ENCODE measurements around the gene ANKIB1.
"Not testable (repeated sequence)": the region's sequence is repeated elsewhere in the genome, so short reads cannot be mapped to it uniquely, and the experiment has no call there.

ANKIB1 gene

GRCh38 chr7:92333866-92334265 lies 88.1 kb downstream of the ANKIB1 start:
- DNase-seq, result no peak

- DNase-seq, result no peak
Measured at GRCh38 chr7:92335574-92335973, 89.8 kb downstream of the ANKIB1 start.

- DNase-seq, result no peak
Measured at GRCh38 chr7:92336662-92337340, 91.0 kb downstream of the ANKIB1 start.

GRCh38 chr7:92340016-92340415 lies 94.2 kb downstream of the ANKIB1 start:
- no peak for DNase-seq

GRCh38 chr7:92343714-92344113 lies 97.9 kb downstream of the ANKIB1 start:
- DNase-seq, result no peak

GRCh38 chr7:92352009-92352408 lies 106.2 kb downstream of the ANKIB1 start:
- no peak for DNase-seq

- no peak for DNase-seq
Measured at GRCh38 chr7:92354214-92354613, 108.4 kb downstream of the ANKIB1 start.

GRCh38 chr7:92356406-92356805 lies 110.6 kb downstream of the ANKIB1 start:
- no peak for DNase-seq

- no peak for DNase-seq
Measured at GRCh38 chr7:92357260-92357659, 111.5 kb downstream of the ANKIB1 start.

GRCh38 chr7:92359179-92359578 lies 113.4 kb downstream of the ANKIB1 start:
- not testable (repeated sequence) for DNase-seq

GRCh38 chr7:92359801-92360200 lies 114.0 kb downstream of the ANKIB1 start:
- no peak for DNase-seq

GRCh38 chr7:92360387-92360786 lies 114.6 kb downstream of the ANKIB1 start:
- no peak for DNase-seq

GRCh38 chr7:92362131-92362530 lies 116.4 kb downstream of the ANKIB1 start:
- no peak for DNase-seq

GRCh38 chr7:92366730-92367129 lies 121.0 kb downstream of the ANKIB1 start:
- no peak for DNase-seq

- no peak for DNase-seq
Measured at GRCh38 chr7:92368741-92369140, 123.0 kb downstream of the ANKIB1 start.

GRCh38 chr7:92375013-92375412 lies 129.2 kb downstream of the ANKIB1 start:
- no peak for DNase-seq

GRCh38 chr7:92391071-92391470 lies 145.3 kb downstream of the ANKIB1 start:
- DNase-seq, result no peak

- DNase-seq, result no peak
Measured at GRCh38 chr7:92397542-92397941, 151.8 kb downstream of the ANKIB1 start.

GRCh38 chr7:92400013-92400412 lies 154.2 kb downstream of the ANKIB1 start:
- peak; percentile 3 for DNase-seq

- no peak for DNase-seq
Measured at GRCh38 chr7:92402920-92403759, 157.4 kb downstream of the ANKIB1 start.

GRCh38 chr7:92403760-92404074 lies 157.9 kb downstream of the ANKIB1 start:
- no peak for DNase-seq

GRCh38 chr7:92404170-92404614 lies 158.4 kb downstream of the ANKIB1 start:
- no peak for DNase-seq

GRCh38 chr7:92409357-92409756 lies 163.6 kb downstream of the ANKIB1 start:
- no peak for DNase-seq

GRCh38 chr7:92410162-92410561 lies 164.4 kb downstream of the ANKIB1 start:
- DNase-seq, result not testable (repeated sequence)

- no peak for DNase-seq
Measured at GRCh38 chr7:92412745-92413144, 167.0 kb downstream of the ANKIB1 start.
